Fibroblast of villous mesenchyme (primary cell): Measurements from ENCODE around the gene CYP17A1. TPM values are rescaled to one million over a fixed set of nuclear protein-coding genes. Genes with fewer than 3 reads are reported as not detected.

Experiments
- DNase-seq: peaks from one replicate; pipeline ENCODE4 v3.0.0-alpha.2; 2010; ENCODE audit warnings: low read depth
- H3K4me3 ChIP-seq: 2 replicates; pipeline ENCODE4 v1.5.1; 2011; ENCODE audit warnings: low read depth, mild to moderate bottlenecking, low read length
- CTCF ChIP-seq: IDR thresholded peaks from 2 replicates; pipeline ENCODE4 v1.5.1; 2012; ENCODE audit warnings: low read depth, mild to moderate bottlenecking, low read length; ENCODE audit not compliant: insufficient read depth
- small RNA-seq: library from RNA; depleted of rRNA; stranded (forward); fragments of <200 nt; gene quantifications from one replicate; pipeline ENCODE3, GENCODE V24; 2012
- total RNA-seq: library from RNA; depleted of rRNA; stranded (reverse); fragments of >200 nt; gene quantifications from 2 replicates; pipeline ENCODE4 v1.2.3, GENCODE V29; 2012

The CYP17A1 gene
- total RNA-seq, 1 donor, result not detected

GRCh38 chr10:102781090-102781920 lies 55.9 kb downstream of the CYP17A1 start:
- DNase-seq, result peak; percentile 72
- no peak overlapping the region for H3K4me3 ChIP-seq
- TF ChIP-seq CTCF, result no peak

Small RNA genes within 50 kb of the gene (small RNA-seq; reads per million reads assigned to genes)
- gene AS3MT (not detected), gene RF00026 (not detected), gene RNU6-1231P (not detected)

Other genes with a start within 250 kb of the CYP17A1 start
- gene TRIM8, start 192.9 kb downstream of the CYP17A1 start, total RNA-seq, result 116 and 119 TPM in 2 replicates
- 5.5 and 6.0 TPM in 2 replicates for gene ARL3, start 123.0 kb downstream of the CYP17A1 start, total RNA-seq
- gene SFXN2, start 122.8 kb downstream of the CYP17A1 start, total RNA-seq, result 2.9 and 3.5 TPM in 2 replicates
- 34.8 and 40.6 TPM in 2 replicates for gene WBP1L, start 93.5 kb downstream of the CYP17A1 start, total RNA-seq
- 14.7 and 17.4 TPM in 2 replicates for gene BORCS7, start 16.8 kb upstream of the CYP17A1 start, total RNA-seq
- 5.2 and 5.5 TPM in 2 replicates for gene AS3MT, start 32.1 kb upstream of the CYP17A1 start, total RNA-seq
- 4.7 and 8.4 TPM in 2 replicates for gene CNNM2, start 80.9 kb upstream of the CYP17A1 start, total RNA-seq